NCI-H2107 treated with DMSO at 0.1 percent for 48 hours (cell line): ENCODE results near the gene TNNC1.

Experiments
- DNase-seq: peaks from one replicate; lab custom pipeline; 2025; ENCODE audit not compliant: unreplicated experiment; lab: John Stamatoyannopoulos, UW

TNNC1 gene

GRCh38 chr3:52402706-52403270 lies 51.1 kb downstream of the TNNC1 start:
- DNase-seq: no peak

- no peak for DNase-seq
Measured at GRCh38 chr3:52402101-52402521, 51.7 kb downstream of the TNNC1 start.

- DNase-seq: no peak
Measured at GRCh38 chr3:52401551-52401950, 52.3 kb downstream of the TNNC1 start.
